Measurements from ENCODE around the gene HOXC13.

GRCh38 chr12:53975479-53976152, 37.0 kb downstream of the HOXC13 start:
- TF ChIP-seq, protein P1, sequence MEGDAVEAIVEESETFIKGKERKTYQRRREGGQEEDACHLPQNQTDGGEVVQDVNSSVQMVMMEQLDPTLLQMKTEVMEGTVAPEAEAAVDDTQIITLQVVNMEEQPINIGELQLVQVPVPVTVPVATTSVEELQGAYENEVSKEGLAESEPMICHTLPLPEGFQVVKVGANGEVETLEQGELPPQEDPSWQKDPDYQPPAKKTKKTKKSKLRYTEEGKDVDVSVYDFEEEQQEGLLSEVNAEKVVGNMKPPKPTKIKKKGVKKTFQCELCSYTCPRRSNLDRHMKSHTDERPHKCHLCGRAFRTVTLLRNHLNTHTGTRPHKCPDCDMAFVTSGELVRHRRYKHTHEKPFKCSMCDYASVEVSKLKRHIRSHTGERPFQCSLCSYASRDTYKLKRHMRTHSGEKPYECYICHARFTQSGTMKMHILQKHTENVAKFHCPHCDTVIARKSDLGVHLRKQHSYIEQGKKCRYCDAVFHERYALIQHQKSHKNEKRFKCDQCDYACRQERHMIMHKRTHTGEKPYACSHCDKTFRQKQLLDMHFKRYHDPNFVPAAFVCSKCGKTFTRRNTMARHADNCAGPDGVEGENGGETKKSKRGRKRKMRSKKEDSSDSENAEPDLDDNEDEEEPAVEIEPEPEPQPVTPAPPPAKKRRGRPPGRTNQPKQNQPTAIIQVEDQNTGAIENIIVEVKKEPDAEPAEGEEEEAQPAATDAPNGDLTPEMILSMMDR (IDR thresholded peaks at IDR 0.05), result no peak
- no peak for TF ChIP-seq POLR2AphosphoS5 (IDR thresholded peaks at IDR 0.05; ENCODE audit: insufficient read depth in 1 of 2, low read depth in 1 of 2)
